ENCODE results near the gene KBTBD12. TPM values are rescaled to one million over a fixed set of nuclear protein-coding genes. Genes with fewer than 3 reads are reported as not detected.

The KBTBD12 gene
- total RNA-seq, 1 donor from 2014 or later, result not detected

GRCh38 chr3:127960421-127960965, 45.5 kb downstream of the KBTBD12 start:
- H3K4me3 Mint-ChIP-seq (ENCODE audit: unreplicated experiment), result no peak overlapping the region
- H3K27ac Mint-ChIP-seq (ENCODE audit: unreplicated experiment), result no peak overlapping the region
- DNase-seq (ENCODE audit: low spot score), result no peak
- H3K36me3 Mint-ChIP-seq (ENCODE audit: low read depth), result no peaks in the 10 kb centered on the region
- no peaks in the 10 kb centered on the region for H3K27me3 Mint-ChIP-seq (ENCODE audit: low read depth)
- H3K4me1 Mint-ChIP-seq (ENCODE audit: low read depth), result no peaks in the 10 kb centered on the region
- TF ChIP-seq CTCF (IDR thresholded peaks at IDR 0.05), result no peak
- H3K9me3 Mint-ChIP-seq (ENCODE audit: low read depth), result no peaks in the 10 kb centered on the region

GRCh38 chr3:127961124-127961523, 46.1 kb downstream of the KBTBD12 start:
- H3K9me3 Mint-ChIP-seq (ENCODE audit: low read depth), result peaks cover under 1% of the 10 kb centered on the region
- H3K4me3 Mint-ChIP-seq (ENCODE audit: unreplicated experiment), result no peak overlapping the region
- no peak for TF ChIP-seq CTCF (IDR thresholded peaks at IDR 0.05)
- no peaks in the 10 kb centered on the region for H3K36me3 Mint-ChIP-seq (ENCODE audit: low read depth)
- no peak overlapping the region for H3K27ac Mint-ChIP-seq (ENCODE audit: unreplicated experiment)
- no peak for DNase-seq (ENCODE audit: low spot score)
- no peaks in the 10 kb centered on the region for H3K27me3 Mint-ChIP-seq (ENCODE audit: low read depth)
- no peaks in the 10 kb centered on the region for H3K4me1 Mint-ChIP-seq (ENCODE audit: low read depth)

- no peak overlapping the region for H3K4me3 Mint-ChIP-seq (ENCODE audit: unreplicated experiment)
- H3K27me3 Mint-ChIP-seq (ENCODE audit: low read depth), result no peaks in the 10 kb centered on the region
- no peak for TF ChIP-seq CTCF (IDR thresholded peaks at IDR 0.05)
- no peaks in the 10 kb centered on the region for H3K36me3 Mint-ChIP-seq (ENCODE audit: low read depth)
- H3K4me1 Mint-ChIP-seq (ENCODE audit: low read depth), result no peaks in the 10 kb centered on the region
- peaks cover 6% of the 10 kb centered on the region for H3K9me3 Mint-ChIP-seq (ENCODE audit: low read depth)
- no peak for DNase-seq (ENCODE audit: low spot score)
- no peak overlapping the region for H3K27ac Mint-ChIP-seq (ENCODE audit: unreplicated experiment)
Measured at GRCh38 chr3:127961963-127962362, 46.9 kb downstream of the KBTBD12 start.

- no peak overlapping the region for H3K4me3 Mint-ChIP-seq (ENCODE audit: unreplicated experiment)
- no peaks in the 10 kb centered on the region for H3K27me3 Mint-ChIP-seq (ENCODE audit: low read depth)
- no peak overlapping the region for H3K27ac Mint-ChIP-seq (ENCODE audit: unreplicated experiment)
- H3K4me1 Mint-ChIP-seq (ENCODE audit: low read depth), result no peaks in the 10 kb centered on the region
- no peak for TF ChIP-seq CTCF (IDR thresholded peaks at IDR 0.05)
- no peak for DNase-seq (ENCODE audit: low spot score)
- H3K36me3 Mint-ChIP-seq (ENCODE audit: low read depth), result no peaks in the 10 kb centered on the region
- peaks cover 6% of the 10 kb centered on the region for H3K9me3 Mint-ChIP-seq (ENCODE audit: low read depth)
Measured at GRCh38 chr3:127962937-127963336, 47.9 kb downstream of the KBTBD12 start.

- no peak for TF ChIP-seq CTCF (IDR thresholded peaks at IDR 0.05)
- no peak for DNase-seq (ENCODE audit: low spot score)
- H3K36me3 Mint-ChIP-seq (ENCODE audit: low read depth), result no peaks in the 10 kb centered on the region
- H3K4me1 Mint-ChIP-seq (ENCODE audit: low read depth), result no peaks in the 10 kb centered on the region
- no peaks in the 10 kb centered on the region for H3K27me3 Mint-ChIP-seq (ENCODE audit: low read depth)
- no peak overlapping the region for H3K4me3 Mint-ChIP-seq (ENCODE audit: unreplicated experiment)
- no peak overlapping the region for H3K27ac Mint-ChIP-seq (ENCODE audit: unreplicated experiment)
- peaks cover 6% of the 10 kb centered on the region for H3K9me3 Mint-ChIP-seq (ENCODE audit: low read depth)
Measured at GRCh38 chr3:127964053-127964452, 49.0 kb downstream of the KBTBD12 start.

Data from chondrocyte (in vitro differentiated cells).